ENCODE measurements around the gene CATSPER3.
"Not testable (repeated sequence)": the region's sequence is repeated elsewhere in the genome, so short reads cannot be mapped to it uniquely, and the experiment has no call there.

The CATSPER3 gene

DNA sequence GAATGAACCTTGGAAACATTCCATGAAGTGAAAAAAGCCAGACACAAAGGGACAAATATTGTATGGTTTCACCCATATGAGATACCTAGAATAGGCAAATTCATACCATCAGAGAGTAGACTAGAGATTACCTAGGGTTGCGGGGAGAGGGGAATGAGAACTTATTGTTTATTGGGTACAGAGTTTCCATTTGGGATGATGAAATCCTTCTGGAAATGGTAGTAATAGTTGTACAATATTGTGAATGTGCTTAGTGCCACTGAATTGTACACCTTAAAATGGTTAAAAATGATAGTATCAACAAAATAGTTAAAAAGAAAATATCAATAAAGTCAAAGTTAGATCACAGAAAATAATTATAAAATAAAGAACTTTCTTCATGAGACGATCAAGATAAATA, 25.5 kb downstream of the CATSPER3 start:
- TF ChIP-seq CTCF (IDR thresholded peaks at IDR 0.05; ENCODE audit: low read depth, low read length): no peak
- H3K27me3 ChIP-seq: no peaks in the 10 kb centered on the region
- no peaks in the 10 kb centered on the region for H3K36me3 ChIP-seq
- no peaks in the 10 kb centered on the region for H3K4me1 ChIP-seq
- DNase-seq: no peak
- no peaks in the 10 kb centered on the region for H3K9me3 ChIP-seq
- no peak overlapping the region for H3K4me3 ChIP-seq (ENCODE audit: low read depth, low read length)

DNA sequence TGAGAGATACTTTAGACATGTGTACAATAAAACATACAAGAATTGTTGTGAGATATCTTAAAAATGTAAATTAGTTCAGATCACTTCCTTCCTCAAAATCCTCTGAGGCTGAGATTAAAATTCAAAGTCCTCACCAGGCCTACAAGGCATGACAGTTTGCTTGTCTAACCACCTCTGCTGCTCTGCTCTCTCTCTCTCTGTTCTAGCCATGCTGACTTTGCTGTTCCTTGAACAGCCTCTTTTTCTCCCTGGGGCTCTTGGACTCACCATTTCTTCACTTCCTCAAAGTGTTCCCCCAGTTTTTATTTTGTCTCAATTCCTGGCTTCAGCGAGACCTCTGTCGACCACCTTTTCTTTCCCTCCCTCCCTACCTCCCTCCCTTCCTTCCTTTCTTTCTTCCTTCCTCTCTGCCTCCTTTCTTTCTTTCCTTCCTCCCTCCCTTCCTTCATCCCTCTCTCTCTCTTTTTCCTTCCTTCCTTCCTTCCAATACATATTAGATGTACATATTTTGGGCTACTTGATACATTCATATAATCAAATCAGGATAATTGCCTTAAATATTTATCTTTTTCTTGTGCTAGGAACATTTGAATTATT, 27.0 kb downstream of the CATSPER3 start:
- Histone ChIP-seq H3K4me1 (no peaks in the 10 kb centered on the region), H3K9me3 (no peaks in the 10 kb centered on the region), H3K4me3 (ENCODE audit: low read depth, low read length) (no peak overlapping the region), H3K27me3 (no peaks in the 10 kb centered on the region), H3K36me3 (no peaks in the 10 kb centered on the region)
- no peak for DNase-seq
- no peak for TF ChIP-seq CTCF (IDR thresholded peaks at IDR 0.05; ENCODE audit: low read depth, low read length)

GRCh38 chr5:134995850-134996402, 28.2 kb downstream of the CATSPER3 start:
- no peaks in the 10 kb centered on the region for H3K4me1 ChIP-seq
- no peak for DNase-seq
- no peak overlapping the region for H3K4me3 ChIP-seq (ENCODE audit: low read depth, low read length)
- H3K9me3 ChIP-seq: no peaks in the 10 kb centered on the region
- no peak for TF ChIP-seq CTCF (IDR thresholded peaks at IDR 0.05; ENCODE audit: low read depth, low read length)
- no peaks in the 10 kb centered on the region for H3K36me3 ChIP-seq
- H3K27me3 ChIP-seq: no peaks in the 10 kb centered on the region

- DNase-seq: no peak
- TF ChIP-seq CTCF (IDR thresholded peaks at IDR 0.05; ENCODE audit: low read depth, low read length): no peak
- Histone ChIP-seq H3K9me3 (no peaks in the 10 kb centered on the region), H3K27me3 (no peaks in the 10 kb centered on the region), H3K36me3 (no peaks in the 10 kb centered on the region), H3K4me1 (no peaks in the 10 kb centered on the region), H3K4me3 (ENCODE audit: low read depth, low read length) (no peak overlapping the region)
Measured at GRCh38 chr5:134997015-134997414, 29.3 kb downstream of the CATSPER3 start.

GRCh38 chr5:134998068-134998467, 30.4 kb downstream of the CATSPER3 start:
- H3K36me3 ChIP-seq; DNase-seq; H3K4me1 ChIP-seq; H3K27me3 ChIP-seq; H3K4me3 ChIP-seq (ENCODE audit: low read depth, low read length); H3K9me3 ChIP-seq: not testable (repeated sequence)

GRCh38 chr5:135004376-135004775, 36.7 kb downstream of the CATSPER3 start:
- no peak for DNase-seq
- no peaks in the 10 kb centered on the region for H3K36me3 ChIP-seq
- no peak overlapping the region for H3K4me3 ChIP-seq (ENCODE audit: low read depth, low read length)
- H3K27me3 ChIP-seq: no peaks in the 10 kb centered on the region
- no peaks in the 10 kb centered on the region for H3K4me1 ChIP-seq
- H3K9me3 ChIP-seq: no peaks in the 10 kb centered on the region
- no peak for TF ChIP-seq CTCF (IDR thresholded peaks at IDR 0.05; ENCODE audit: low read depth, low read length)
